ENCODE data around the gene RFXANK.
"Not testable (repeated sequence)": the region's sequence is repeated elsewhere in the genome, so short reads cannot be mapped to it uniquely, and the experiment has no call there.

Gene RFXANK

GRCh38 chr19:19192078-19192882, at the start of gene RFXANK, which contains the start of gene BORCS8:
Gene RFXANK (plus strand): TSS chr19:19192258. CDS start chr19:19193947, 1,689 bp downstream.
Gene BORCS8 (minus strand): TSS chr19:19192152. CDS start chr19:19192117, 35 bp downstream.
- peak; percentile 98 for DNase-seq (ENCODE audit: low read depth)

- DNase-seq (ENCODE audit: low read depth), result no peak
Observed at GRCh38 chr19:19142347-19142746, 49.7 kb upstream of the RFXANK start.

DNA sequence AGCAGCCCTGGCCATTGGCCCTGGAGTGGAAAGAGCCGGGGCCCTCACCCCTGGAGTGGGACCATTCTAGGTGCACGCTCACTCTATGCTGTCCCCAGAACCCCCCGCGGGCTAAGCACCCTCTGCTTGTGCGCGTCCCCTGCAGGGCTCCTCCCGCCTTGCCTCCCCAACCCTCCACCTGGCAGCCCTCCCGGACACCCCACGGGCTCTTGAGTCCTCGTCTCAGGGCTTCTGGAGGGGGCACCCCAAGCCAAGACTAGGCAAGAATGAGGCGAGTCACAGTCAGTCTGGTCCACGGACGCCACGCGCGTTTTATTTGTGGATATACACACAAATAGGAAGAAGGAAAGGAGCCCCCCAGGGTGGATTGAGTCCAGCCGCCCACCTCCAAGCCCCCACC, 46.8 kb upstream of the RFXANK start:
- no peak for DNase-seq (ENCODE audit: low read depth)

DNA sequence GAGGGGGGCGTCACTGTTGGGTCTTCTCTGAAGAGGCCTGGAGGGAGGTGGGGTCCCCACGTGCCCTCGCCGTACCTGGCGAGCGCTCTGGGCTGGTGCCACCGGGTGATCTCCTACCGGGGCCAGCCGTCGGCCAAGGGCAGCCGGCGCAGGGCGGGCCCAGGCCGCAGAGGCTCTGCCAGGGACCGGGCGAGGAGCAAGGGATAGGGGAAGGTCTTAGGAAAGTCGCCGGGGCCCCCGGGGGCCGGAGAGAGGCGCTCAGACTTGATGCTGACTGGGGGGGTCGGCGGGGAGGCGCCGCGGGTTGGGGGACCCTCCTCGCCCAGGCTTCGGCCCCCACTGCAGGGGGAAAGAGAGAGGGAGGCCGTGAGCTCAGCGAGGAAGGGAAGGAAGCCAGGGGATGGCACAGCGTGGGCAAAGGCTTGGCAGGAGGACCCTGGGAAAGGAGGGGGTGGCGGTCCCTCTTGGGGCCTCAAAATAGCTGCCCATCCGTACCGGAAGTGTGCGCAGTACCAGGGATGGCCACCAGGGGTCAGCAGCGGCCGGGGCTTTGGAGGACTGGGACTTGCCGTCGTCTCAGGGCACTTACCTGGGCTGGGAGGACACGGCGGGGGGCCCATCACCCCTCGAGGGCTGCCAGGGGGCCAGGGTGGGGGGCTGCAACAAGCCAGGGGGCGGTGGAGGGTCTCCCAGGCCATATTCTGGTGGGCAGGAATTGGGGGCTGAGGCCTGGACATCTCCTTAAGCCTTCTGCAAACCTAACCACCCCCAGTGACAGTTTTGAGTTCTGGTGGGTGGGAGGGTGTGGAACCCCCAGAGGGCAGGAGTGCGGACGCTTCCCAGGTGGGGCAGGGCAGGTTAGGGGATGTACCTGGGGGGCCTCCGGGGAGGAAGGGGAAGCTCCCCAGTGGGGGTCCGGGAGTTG, 46.1 kb upstream of the RFXANK start:
- DNase-seq (ENCODE audit: low read depth), result peak; percentile 33

DNA sequence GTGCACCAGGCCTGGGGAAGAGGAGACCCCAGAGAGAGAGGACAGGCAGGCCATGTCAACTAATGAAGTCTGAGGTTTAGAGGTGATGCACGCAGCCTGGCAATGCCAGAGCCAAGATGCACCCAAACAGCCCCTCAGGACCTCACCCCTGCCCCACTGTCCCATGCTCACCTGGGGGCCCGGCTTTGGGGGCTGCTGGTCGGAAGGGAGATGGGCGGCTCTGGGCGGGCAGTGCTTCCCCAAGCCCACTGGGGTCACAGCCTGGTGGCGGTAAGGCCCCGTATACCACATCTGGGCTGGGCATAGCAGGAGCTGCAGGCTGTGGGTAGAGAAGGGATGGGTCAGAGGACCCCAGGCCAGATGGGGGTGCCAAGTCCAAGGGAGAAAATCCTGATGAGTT, 45.2 kb upstream of the RFXANK start:
- no peak for DNase-seq (ENCODE audit: low read depth)

DNA sequence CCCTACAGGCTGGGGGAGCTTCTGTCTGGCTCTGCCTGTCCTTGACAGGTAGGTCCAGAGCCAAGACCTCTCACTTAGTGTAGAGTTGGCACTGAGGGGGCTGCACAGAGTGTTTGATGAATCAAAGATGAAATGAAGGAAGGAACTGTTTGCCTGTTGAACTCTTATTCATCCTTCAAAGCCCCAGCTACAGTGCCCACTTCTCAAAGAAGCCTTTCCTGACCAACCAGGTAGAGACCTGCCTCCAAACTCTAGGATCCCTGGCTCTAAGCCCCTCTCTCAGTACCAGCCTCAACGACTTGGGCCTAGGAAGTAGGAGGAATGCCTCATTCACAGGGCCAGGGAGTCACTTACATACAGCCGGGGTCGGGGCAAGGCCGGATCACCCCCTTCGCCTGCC, 44.7 kb upstream of the RFXANK start:
- DNase-seq (ENCODE audit: low read depth), result no peak

DNA sequence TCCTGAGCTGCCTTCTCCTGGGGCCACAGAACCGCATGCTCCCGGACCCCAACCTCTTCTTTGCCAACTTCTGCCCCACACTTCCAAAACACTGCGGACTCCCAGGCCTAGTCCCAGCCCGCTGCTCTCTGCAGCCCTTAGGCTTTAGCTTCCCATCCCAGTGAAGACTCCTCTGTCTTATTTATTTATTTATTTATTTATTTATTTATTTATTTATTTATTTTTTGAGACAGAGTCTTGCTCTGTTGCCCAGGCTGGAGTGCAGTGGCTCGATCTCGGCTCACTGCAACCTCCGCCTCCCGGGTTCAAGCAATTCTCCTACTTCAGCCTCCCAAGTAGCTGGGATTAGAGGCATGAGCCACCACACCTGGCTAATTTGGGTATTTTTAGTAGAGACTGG, 43.6 kb upstream of the RFXANK start:
- not testable (repeated sequence) for DNase-seq (ENCODE audit: low read depth)

DNA sequence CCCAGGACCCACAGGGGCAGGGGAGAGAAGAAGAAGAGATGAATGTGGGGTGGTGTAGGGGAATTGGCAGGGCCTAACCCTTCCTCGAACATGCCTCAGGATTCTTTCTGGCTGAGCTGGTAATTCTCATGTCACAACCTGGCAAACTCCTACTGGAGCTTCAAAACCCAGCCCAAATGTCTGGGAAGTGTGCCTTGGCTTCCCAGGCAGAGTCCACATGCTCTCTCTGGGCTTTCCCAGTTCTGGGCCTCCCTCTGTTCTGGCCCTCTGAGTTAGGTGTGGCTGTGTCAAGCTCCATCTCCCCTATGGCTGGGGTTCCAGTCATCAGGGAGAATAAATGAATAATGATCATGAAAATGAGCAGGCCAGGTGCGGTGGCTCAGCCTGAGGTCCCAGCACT, 42.6 kb upstream of the RFXANK start:
- DNase-seq (ENCODE audit: low read depth), result no peak

DNA sequence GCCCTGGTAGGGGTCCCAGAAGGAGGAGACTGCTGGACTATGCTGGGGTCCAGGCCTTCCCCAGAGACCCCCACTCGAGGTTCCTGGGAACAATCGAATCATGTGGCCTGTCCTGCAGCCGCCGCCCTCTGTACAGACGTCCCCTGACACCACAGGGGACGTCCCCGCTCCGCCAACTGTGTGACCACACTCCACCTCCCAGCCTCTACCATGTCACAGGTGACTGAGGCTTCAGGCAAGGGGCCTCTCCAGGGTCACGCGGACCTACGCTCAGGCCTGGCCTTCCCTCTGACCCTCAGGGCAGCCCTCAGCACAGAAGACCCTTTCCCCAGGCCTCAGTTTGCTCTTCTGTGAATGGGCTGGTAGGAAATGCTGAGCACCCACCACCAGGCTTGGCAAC, 40.6 kb upstream of the RFXANK start:
- DNase-seq (ENCODE audit: low read depth), result no peak

- DNase-seq (ENCODE audit: low read depth), result no peak
Observed at GRCh38 chr19:19152668-19153384, 39.2 kb upstream of the RFXANK start.

GRCh38 chr19:19154768-19155494, 37.1 kb upstream of the RFXANK start:
- no peak for DNase-seq (ENCODE audit: low read depth)

GRCh38 chr19:19155495-19156219, 36.4 kb upstream of the RFXANK start:
- DNase-seq (ENCODE audit: low read depth), result no peak

GRCh38 chr19:19157808-19158207, 34.2 kb upstream of the RFXANK start:
- no peak for DNase-seq (ENCODE audit: low read depth)

DNA sequence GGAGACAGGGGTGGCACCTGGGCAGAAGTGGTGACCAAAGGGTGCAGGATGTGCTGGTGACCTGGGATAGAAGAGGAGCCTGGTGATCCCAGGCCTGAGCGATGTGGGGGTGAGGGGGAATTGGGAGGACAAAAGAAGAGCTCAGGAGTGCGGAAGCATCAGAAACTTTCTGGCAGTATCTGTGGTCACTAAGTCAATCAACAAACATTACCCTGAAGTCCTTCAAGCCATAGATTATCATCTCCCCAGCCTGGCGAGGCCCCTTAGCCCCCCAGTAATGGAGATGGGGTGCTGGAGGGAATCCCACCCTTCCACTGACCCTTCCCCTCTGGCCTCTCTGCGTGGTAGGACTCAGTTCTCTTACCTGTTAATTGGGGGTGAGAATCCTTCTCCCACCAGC, 32.5 kb upstream of the RFXANK start:
- no peak for DNase-seq (ENCODE audit: low read depth)

DNA sequence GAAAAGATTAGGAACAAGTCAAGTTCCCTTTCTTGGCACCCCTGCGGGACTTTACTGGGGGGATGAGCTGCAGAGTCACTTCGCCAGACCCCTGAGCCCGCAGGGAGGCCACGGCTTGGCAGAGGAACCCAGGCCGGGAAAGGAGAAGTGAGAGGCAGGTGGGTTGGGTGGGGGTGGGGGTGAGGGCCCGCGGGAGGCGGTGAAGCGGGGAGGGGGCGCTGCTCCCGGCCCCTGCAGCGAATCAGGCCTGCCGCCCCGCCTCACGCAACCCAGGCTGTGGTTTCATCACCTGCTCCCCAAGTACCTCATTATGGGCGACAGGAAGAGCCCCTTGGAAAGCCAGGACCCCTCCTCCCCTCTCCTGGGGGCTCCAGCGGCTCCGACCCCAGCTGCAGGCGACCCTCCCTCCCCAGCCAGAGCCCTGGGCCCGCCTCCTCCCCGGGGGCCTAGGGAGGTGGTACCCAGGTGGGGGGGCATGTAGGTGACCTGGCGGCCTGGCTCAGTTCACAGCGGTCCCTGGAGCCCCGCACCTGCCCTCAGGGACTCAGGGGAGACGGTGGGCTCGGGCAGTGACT, 31.5 kb upstream of the RFXANK start:
- no peak for DNase-seq (ENCODE audit: low read depth)

DNA sequence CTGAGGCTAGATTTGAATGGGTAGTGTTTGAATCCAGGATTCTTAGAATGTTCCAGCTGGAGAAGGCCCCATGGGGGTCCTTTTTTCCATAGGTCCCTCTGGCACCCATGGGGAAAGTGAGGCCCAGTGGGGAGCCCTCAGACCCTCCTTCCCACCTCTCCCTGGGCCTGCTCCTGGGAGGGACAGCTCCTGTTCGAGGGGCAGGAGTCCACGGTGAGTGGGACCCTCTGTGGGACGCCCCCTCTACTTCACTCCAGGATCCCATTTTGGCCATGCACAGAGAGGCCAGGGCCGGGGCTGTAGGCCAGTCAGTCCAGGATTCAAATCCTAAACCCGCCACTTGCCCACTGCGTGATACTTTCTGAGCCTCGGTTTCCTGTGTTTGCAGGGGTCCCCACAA, 29.6 kb upstream of the RFXANK start:
- DNase-seq (ENCODE audit: low read depth), result no peak

DNA sequence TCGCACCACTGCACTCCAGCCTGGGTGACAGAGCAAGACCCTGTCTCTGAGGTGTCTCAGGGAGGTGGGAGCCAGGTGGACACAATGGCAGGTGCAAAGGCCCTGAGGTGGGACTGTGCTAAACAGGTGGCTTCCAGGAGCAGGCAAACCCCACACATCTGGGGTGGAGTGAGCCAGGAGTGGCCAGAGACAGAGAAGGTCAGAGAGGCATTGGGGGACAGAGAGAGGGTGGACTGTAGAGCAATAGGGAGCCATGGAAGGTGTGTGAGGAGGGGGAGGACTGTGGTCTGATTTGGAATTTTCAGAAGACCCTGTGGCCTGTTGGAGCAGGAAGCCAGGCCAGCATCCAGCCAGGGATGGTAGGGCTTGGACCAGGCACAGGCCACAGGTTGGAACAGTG, 26.7 kb upstream of the RFXANK start:
- no peak for DNase-seq (ENCODE audit: low read depth)

GRCh38 chr19:19167612-19168011, 24.4 kb upstream of the RFXANK start:
- DNase-seq (ENCODE audit: low read depth), result no peak

- DNase-seq (ENCODE audit: low read depth), result no peak
Observed at GRCh38 chr19:19169236-19170052, 22.6 kb upstream of the RFXANK start.
